Fibroblast of pulmonary artery (primary cell): ENCODE results near the gene MMP27.
A peak's percentile ranks its signal among the peaks of the same experiment; 100 is the strongest.

Experiments
- DNase-seq: peaks from one replicate; pipeline ENCODE4 v3.0.0-alpha.2; 2010; ENCODE audit warnings: low read depth
- H3K4me3 ChIP-seq: replicated peaks from 2 replicates; pipeline ENCODE4 v1.5.1; 2011; ENCODE audit warnings: low read depth, mild to moderate bottlenecking, control low read depth, low read length, moderate library complexity
- TF ChIP-seq, protein P1 (sequence below): IDR thresholded peaks from 2 replicates; pipeline ENCODE4 v1.5.1; 2011; ENCODE audit warnings: mild to moderate bottlenecking, control low read depth, low read length, inconsistent platforms; ENCODE audit errors: missing control alignments

The MMP27 gene

DNA sequence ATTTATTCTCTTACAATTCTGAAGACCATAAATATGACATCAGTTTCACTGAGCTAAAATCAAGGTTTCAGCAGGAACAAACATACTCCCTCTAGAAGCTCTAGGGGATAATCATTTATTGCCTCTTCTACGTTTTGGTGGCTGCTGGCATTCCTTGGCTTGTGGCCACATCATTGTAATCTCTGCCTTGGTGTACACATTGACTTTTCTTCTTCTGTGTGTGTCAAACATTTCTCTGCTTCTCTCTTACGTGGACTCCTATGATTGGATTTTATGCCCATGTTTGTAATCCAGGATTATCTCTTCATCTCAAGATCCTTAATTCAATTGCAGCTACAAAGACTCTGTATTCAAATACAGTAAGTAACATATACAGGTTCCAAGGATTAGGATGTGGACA, 50.0 kb downstream of the MMP27 start:
- TF ChIP-seq, protein P1, sequence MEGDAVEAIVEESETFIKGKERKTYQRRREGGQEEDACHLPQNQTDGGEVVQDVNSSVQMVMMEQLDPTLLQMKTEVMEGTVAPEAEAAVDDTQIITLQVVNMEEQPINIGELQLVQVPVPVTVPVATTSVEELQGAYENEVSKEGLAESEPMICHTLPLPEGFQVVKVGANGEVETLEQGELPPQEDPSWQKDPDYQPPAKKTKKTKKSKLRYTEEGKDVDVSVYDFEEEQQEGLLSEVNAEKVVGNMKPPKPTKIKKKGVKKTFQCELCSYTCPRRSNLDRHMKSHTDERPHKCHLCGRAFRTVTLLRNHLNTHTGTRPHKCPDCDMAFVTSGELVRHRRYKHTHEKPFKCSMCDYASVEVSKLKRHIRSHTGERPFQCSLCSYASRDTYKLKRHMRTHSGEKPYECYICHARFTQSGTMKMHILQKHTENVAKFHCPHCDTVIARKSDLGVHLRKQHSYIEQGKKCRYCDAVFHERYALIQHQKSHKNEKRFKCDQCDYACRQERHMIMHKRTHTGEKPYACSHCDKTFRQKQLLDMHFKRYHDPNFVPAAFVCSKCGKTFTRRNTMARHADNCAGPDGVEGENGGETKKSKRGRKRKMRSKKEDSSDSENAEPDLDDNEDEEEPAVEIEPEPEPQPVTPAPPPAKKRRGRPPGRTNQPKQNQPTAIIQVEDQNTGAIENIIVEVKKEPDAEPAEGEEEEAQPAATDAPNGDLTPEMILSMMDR, result no peak
- no peak for DNase-seq
- H3K4me3 ChIP-seq, result no peak overlapping the region

DNA sequence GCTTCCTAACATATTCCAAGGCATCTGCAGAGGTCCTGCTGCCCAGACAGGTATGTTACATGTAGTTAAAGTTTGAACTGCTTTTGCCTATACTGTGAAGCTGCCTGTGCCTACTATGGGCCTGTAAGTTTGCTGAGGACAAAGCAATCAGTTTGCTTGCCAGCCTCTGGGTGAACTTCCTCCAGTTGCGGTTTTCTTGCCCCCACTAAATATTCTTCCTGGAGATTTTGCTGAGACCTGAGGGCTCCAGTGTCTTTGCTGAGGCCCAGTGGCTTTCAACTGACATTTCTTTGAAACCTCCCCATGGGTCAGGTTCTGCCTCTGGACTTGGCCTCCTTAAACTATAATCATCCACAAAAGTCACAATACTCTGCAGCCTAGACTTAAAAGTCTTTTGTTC, 50.8 kb downstream of the MMP27 start:
- TF ChIP-seq, protein P1, result no peak
- DNase-seq, result no peak
- no peak overlapping the region for H3K4me3 ChIP-seq

DNA sequence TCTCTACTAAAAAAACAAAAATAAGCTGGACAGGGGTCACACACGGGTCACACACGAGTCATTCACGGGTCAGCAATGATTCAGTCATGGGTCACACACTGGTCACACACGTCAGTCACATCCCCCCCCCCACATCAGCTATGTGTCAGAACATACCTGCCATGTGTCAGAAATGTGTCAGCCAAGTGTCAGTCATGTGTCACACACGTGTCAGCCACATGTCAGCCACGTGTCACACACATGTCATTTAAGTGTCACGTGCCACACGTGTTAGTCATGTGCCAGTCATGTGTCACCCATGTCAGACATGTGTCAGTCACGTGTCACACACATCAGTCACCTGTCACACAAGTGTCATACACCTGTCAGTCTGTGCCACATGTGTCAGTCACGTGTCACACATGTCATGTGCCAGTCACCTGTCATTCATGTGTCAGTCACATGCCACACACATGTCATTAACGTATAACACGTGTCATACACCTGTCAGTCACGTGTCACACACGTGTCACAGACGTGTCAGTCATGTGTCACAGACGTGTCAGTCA, 51.8 kb downstream of the MMP27 start:
- peak; percentile 4 for DNase-seq
- no peak overlapping the region for H3K4me3 ChIP-seq
- TF ChIP-seq, protein P1, result no peak

GRCh38 chr11:102647430-102647829, 58.1 kb downstream of the MMP27 start:
- DNase-seq, result no peak
- no peak overlapping the region for H3K4me3 ChIP-seq
- TF ChIP-seq, protein P1, result no peak

DNA sequence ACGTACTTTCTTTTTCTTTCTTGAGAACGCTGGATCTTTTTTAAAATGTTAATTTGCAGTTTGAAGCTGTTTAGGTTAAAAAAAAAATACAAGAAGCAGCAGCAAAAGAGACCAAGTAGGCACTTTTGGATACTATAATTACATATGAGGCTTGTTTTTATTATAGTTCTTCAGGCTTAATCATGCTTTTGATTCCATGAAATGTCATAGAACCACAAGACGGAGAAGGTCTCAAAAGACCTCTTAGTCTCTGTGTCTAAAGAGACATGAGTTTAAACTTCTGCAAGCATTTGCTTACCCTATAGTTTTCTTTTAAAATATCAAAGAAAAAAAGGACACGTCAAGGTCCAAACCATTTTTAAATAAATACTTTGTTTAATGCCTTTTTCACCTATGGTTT, 61.6 kb downstream of the MMP27 start:
- H3K4me3 ChIP-seq, result no peak overlapping the region
- TF ChIP-seq, protein P1, result no peak
- DNase-seq, result no peak
